K562 (cell line): ENCODE measurements around the gene BRAF. TPM values are rescaled to one million over a fixed set of nuclear protein-coding genes. Genes with fewer than 3 reads are reported as not detected.

Experiments
- ATAC-seq: fragments of 200-7000 bp; cut with Tn5 transposase; 3 replicates; pipeline ENCODE4 v1.9.1; 2020; ENCODE audit warnings: moderate library complexity
- Bru-seq: library from RNA; stranded (reverse); fragments of 400-500 nt; gene quantifications from one replicate; lab custom pipeline; 2021; lab: Mats Ljungman, UMichigan
- BruChase-seq, 2 experiments: library from RNA; stranded (reverse); fragments of 400-500 nt; gene quantifications; one replicate each; lab custom pipeline; 2021; lab: Mats Ljungman, UMichigan
- BruUV-seq: library from RNA; stranded (reverse); fragments of 400-500 nt; replicated peaks from 2 replicates; lab custom pipeline; 2021; lab: Mats Ljungman, UMichigan
- CTCF ChIA-PET: fragments of 300-600 bp; formaldehyde crosslinking; extraction: SDS; loops from one replicate; lab custom pipeline; 2021; ENCODE audit warnings: low intra/inter-chr PET ratio; lab: Yijun Ruan, JAX
- POLR2A ChIA-PET: fragments of 300-600, 350-650 bp; sonication (Branson Sonifier 250); formaldehyde crosslinking; extraction: SDS; loops from one replicate; lab custom pipeline; 2021; ENCODE audit warnings: antibody characterized with exemption, inconsistent platforms; lab: Yijun Ruan, JAX
- DNase-seq, 4 experiments: peaks; one replicate each; pipeline versions ENCODE4 v3.0.0 to v3.0.0-alpha.2; 2011 to 2018; ENCODE audit warnings: low spot score in 3 of 4, mixed read lengths in 3 of 4; ENCODE audit errors: extremely low read depth in 1 of 4
- FAIRE-seq: peaks from 2 replicates; lab custom pipeline; 2011; peaks lifted over from hg19 to GRCh38; lab: Jason Lieb, UNC
- H2AFZ ChIP-seq: 2 replicates; pipeline ENCODE4 v1.6.0; 2011; ENCODE audit warnings: low read depth, low read length, control low read depth, inconsistent platforms
- H3K27ac ChIP-seq: fragments of 200-600 bp; 3 replicates; pipeline ENCODE4 v1.8.0; 2011; ENCODE audit warnings: low read depth, mild to moderate bottlenecking, control low read depth, inconsistent platforms, low read length, moderate library complexity, mixed read lengths; ENCODE audit errors: extremely low read depth
- H3K27me3 ChIP-seq, 2 experiments: fragments of 300-600 bp in 1 of 2; 2 replicates in 1 of 2; 3 replicates in 1 of 2; pipeline versions ENCODE4 v1.6.0 to v1.8.0; 2011; ENCODE audit warnings: inconsistent platforms in 2 of 2, low read length in 2 of 2, mild to moderate bottlenecking in 1 of 2, mixed read lengths in 1 of 2, moderate library complexity in 1 of 2; ENCODE audit not compliant: control insufficient read depth in 2 of 2, insufficient read depth in 2 of 2
- H3K36me3 ChIP-seq: fragments of 300-600 bp; 3 replicates; pipeline ENCODE4 v1.8.0; 2011; ENCODE audit warnings: mild to moderate bottlenecking, low read length, inconsistent platforms; ENCODE audit not compliant: control insufficient read depth, insufficient read depth
- H3K4me1 ChIP-seq, 2 experiments: fragments of 200-600 bp in 1 of 2; replicated peaks in 1 of 2; 2 replicates in 1 of 2; 3 replicates in 1 of 2; pipeline versions ENCODE4 v1.5.1 to v1.8.0; 2011; ENCODE audit warnings: inconsistent platforms in 2 of 2, low read length in 2 of 2, mild to moderate bottlenecking in 1 of 2, mixed read lengths in 1 of 2, moderate library complexity in 1 of 2; ENCODE audit not compliant: control insufficient read depth in 2 of 2, insufficient read depth in 2 of 2
- H3K4me2 ChIP-seq: 2 replicates; pipeline ENCODE4 v1.6.1; 2011; ENCODE audit warnings: low read length, control low read depth, inconsistent platforms, mixed read lengths; ENCODE audit not compliant: insufficient read depth
- H3K4me3 ChIP-seq: fragments of 200-600 bp; sonication (generic), shearing (Covaris generic); 2 replicates; pipeline ENCODE4 v1.5.1; 2016; ENCODE audit warnings: control low read depth, inconsistent platforms
- H3K79me2 ChIP-seq: fragments of 200-600 bp; 3 replicates; pipeline ENCODE4 v1.8.0; 2011; ENCODE audit warnings: low read length, inconsistent platforms; ENCODE audit not compliant: control insufficient read depth, insufficient read depth
- H3K9ac ChIP-seq, 2 experiments: 2 replicates each; pipeline versions ENCODE4 v1.6.0 to v1.6.1; 2011; ENCODE audit warnings: low read depth in 2 of 2, low read length in 2 of 2, control low read depth in 1 of 2, inconsistent platforms in 1 of 2, mild to moderate bottlenecking in 1 of 2, mixed read lengths in 1 of 2; ENCODE audit not compliant: insufficient read depth in 1 of 2
- H3K9me1 ChIP-seq: one replicate; pipeline ENCODE4 v1.6.0; 2011; ENCODE audit warnings: inconsistent platforms, mild to moderate bottlenecking, low read length, moderate library complexity; ENCODE audit not compliant: control insufficient read depth, insufficient read depth
- H3K9me3 ChIP-seq: replicated peaks from 2 replicates; pipeline ENCODE4 v1.5.1; 2011; ENCODE audit warnings: low read depth, low read length, inconsistent platforms; ENCODE audit not compliant: control insufficient read depth, insufficient read depth
- H4K20me1 ChIP-seq: replicated peaks from 2 replicates; pipeline ENCODE4 v1.6.1; 2011; ENCODE audit warnings: low read length, inconsistent platforms, mixed read lengths; ENCODE audit not compliant: control insufficient read depth, insufficient read depth
- ARID1B ChIP-seq: fragments of 450-650 bp; IDR thresholded peaks from 2 replicates; pipeline ENCODE4 v1.6.1; 2016; ENCODE audit warnings: antibody characterized with exemption, mild to moderate bottlenecking, inconsistent platforms
- BRD9 ChIP-seq: fragments of 450-650 bp; IDR thresholded peaks from 2 replicates; pipeline ENCODE4 v1.6.1; 2018; ENCODE audit warnings: low read depth; ENCODE audit not compliant: partially characterized antibody
- KDM5B ChIP-seq: fragments of 200-600 bp; sonication (generic); IDR thresholded peaks from 2 replicates; pipeline ENCODE4 v1.6.1; 2012; ENCODE audit warnings: low read depth, mild to moderate bottlenecking, moderate library complexity, low read length, control low read depth, inconsistent platforms; ENCODE audit not compliant: insufficient replicate concordance
- MLLT1 ChIP-seq, 2 experiments: fragments of 450-650 bp; IDR thresholded peaks; 2 replicates each; pipeline ENCODE4 v1.6.1; 2016
- TBP ChIP-seq: optimal IDR thresholded peaks from 2 replicates; pipeline ENCODE3; 2011; ENCODE audit warnings: low read depth, low read length, improper control_type of control experiment
- ZBTB2 ChIP-seq: fragments of 450-650 bp; IDR thresholded peaks from 2 replicates; pipeline ENCODE4 v1.6.1; 2016; ENCODE audit warnings: antibody characterized with exemption
- WGBS: fragments of 100-300 bp; shearing (Covaris generic); methylation state at CpG from one replicate; pipeline ENCODE4 v1.1.6; 2016; ENCODE audit warnings: low coverage, mixed read lengths; ENCODE audit not compliant: insufficient coverage; ENCODE audit errors: missing lambda C conversion rate; 5-methylcytosine and 5-hydroxymethylcytosine counted together
- in situ Hi-C: fragments of 300-500 bp; cut with MboI; formaldehyde crosslinking; loops from 4 replicates; pipeline ENCODE4 v1.15.0; 2018; ENCODE audit warnings: inconsistent platforms, mixed read lengths
- intact Hi-C: fragments of 100-400 bp; cut with micrococcal nuclease; formaldehyde crosslinking; loops from 2 replicates; pipeline ENCODE4 v1.14.2; 2022
- long read RNA-seq, 3 experiments: library from polyadenylated mRNA in 2 of 3; library from RNA in 1 of 3; unstranded in 2 of 3; stranded (forward) in 1 of 3; transcript quantifications; one replicate each; pipeline ENCODE4 v2.0.0, GENCODE V29; 2019 to 2022
- polyA minus RNA-seq, 3 experiments: library from RNA; depleted of rRNA, polyadenylated mRNA; stranded (reverse); fragments of >200 nt; gene quantifications; 2 replicates each; pipeline ENCODE4 v1.2.3, GENCODE V29; 2011
- polyA plus RNA-seq, 8 experiments: library from polyadenylated mRNA; depleted of rRNA in 4 of 8; stranded (reverse) in 5 of 8; unstranded in 3 of 8; fragments of >200 nt; fragmentation: Nextera tagmentation in 2 of 8; fragmentation: Illumina TruSeq in 1 of 8; extraction: Ambion mirVana in 2 of 8; extraction: Trizol in 1 of 8; gene quantifications; 2 replicates each; pipeline versions ENCODE4 v1.2.1 to v1.2.3, GENCODE V29; 2011 to 2014; ENCODE audit warnings: inconsistent platforms in 1 of 8, missing spikeins in 1 of 8
- total RNA-seq, 7 experiments: library from RNA; depleted of rRNA in 6 of 7; stranded (reverse); fragments of >200 nt in 6 of 7; fragmentation: Illumina TruSeq in 2 of 7; extraction: Trizol in 2 of 7; gene quantifications; 2 replicates each; pipeline versions ENCODE4 v1.2.1 to v1.2.3, GENCODE V29; 2011 to 2021; ENCODE audit warnings: low replicate concordance in 1 of 7

BRAF gene
- total RNA-seq (2011; cell fraction: chromatin; rRNA removed; ENCODE audit: low replicate concordance), result 127 and 304 TPM in 2 replicates
- total RNA-seq (2011; cell fraction: nucleolus; rRNA removed), result 36.5 and 52.8 TPM in 2 replicates
- 111 and 199 TPM in 2 replicates for total RNA-seq (2011; cell fraction: nucleoplasm; rRNA removed)
- total RNA-seq (2014; rRNA removed) (16.4 and 17.4 TPM in 2 replicates), total RNA-seq (2014; rRNA removed; fragmentation: Illumina TruSeq; extraction: Trizol) (38.3 and 42.7 TPM in 2 replicates), total RNA-seq (2015; rRNA removed; fragmentation: Illumina TruSeq; extraction: Trizol) (32.5 and 37.8 TPM in 2 replicates), total RNA-seq (2021) (33.4 and 34.1 TPM in 2 replicates), polyA plus RNA-seq (2011; rRNA removed) (37.2 and 38.5 TPM in 2 replicates), polyA plus RNA-seq (2014; fragmentation: Illumina TruSeq; extraction: Trizol) (21.9 and 24.1 TPM in 2 replicates), polyA plus RNA-seq (2014; fragmentation: Nextera tagmentation; extraction: Ambion mirVana) (1 to 10 TPM; 3.6 to 6.6 TPM), polyA plus RNA-seq (2014; rRNA removed) (14.0 and 15.1 TPM in 2 replicates), polyA minus RNA-seq (2011; rRNA and poly(A)+ RNA removed) (138 and 189 TPM in 2 replicates), Bru-seq, nascent RNA (percentile 87 among the genes with signal in this experiment), BruChase-seq, experiment 1, labeled RNA remaining after a 2-hour chase (percentile 92 among the genes with signal in this experiment), BruChase-seq, experiment 2, labeled RNA remaining after a 6-hour chase (percentile 89 among the genes with signal in this experiment)
- polyA plus RNA-seq (2011; cell fraction: cytosol; rRNA removed), result 12.1 and 24.8 TPM in 2 replicates
- 34.7 and 51.3 TPM in 2 replicates for polyA plus RNA-seq (2011; cell fraction: nucleus; rRNA removed)
- 15.7 and 20.2 TPM in 2 replicates for polyA plus RNA-seq (2012)
- polyA minus RNA-seq (2011; cell fraction: cytosol; rRNA and poly(A)+ RNA removed), result 46.0 and 52.5 TPM in 2 replicates
- 63.0 and 111 TPM in 2 replicates for polyA minus RNA-seq (2011; cell fraction: nucleus; rRNA and poly(A)+ RNA removed)
- long read RNA-seq, experiment 1, full-length matches to known transcripts, result 12 of 43 reads
- long read RNA-seq, experiment 1, partial matches to known transcripts, result 9 of 43 reads
- long read RNA-seq, experiment 1, other reads (novel, unspliced or antisense), result 22 of 43 reads
- long read RNA-seq, experiment 2, full-length matches to known transcripts, result 5 of 13 reads
- long read RNA-seq, experiment 2, partial matches to known transcripts, result 0 of 13 reads
- long read RNA-seq, experiment 2, other reads (novel, unspliced or antisense), result 8 of 13 reads
- long read RNA-seq, experiment 3, full-length matches to known transcripts, result 2 of 7 reads
- long read RNA-seq, experiment 3, partial matches to known transcripts, result 2 of 7 reads
- long read RNA-seq, experiment 3, other reads (novel, unspliced or antisense), result 3 of 7 reads

GRCh38 chr7:140924821-140925421, at the start of gene BRAF:
Gene BRAF, minus strand, starts transcription at chr7:140924929. Its CDS starts 226 bp downstream, at chr7:140924703.
- CTCF ChIA-PET, result no interaction called here
- Histone ChIP-seq H3K9me1 (no peaks in the 10 kb centered on the region), H3K4me3 (peak within 1 kb of the TSS; percentile 91), H3K9ac (peak within 1 kb of the TSS; percentile 91 to 98), H3K4me1 (peaks cover 0 to 3% of the 10 kb centered on the region in 2 experiments; a peak in 2 of 5 replicates), H3K27me3 (no peaks in the 10 kb centered on the region), H3K36me3 (0 out of 3 replicates have a peak, but pooled peaks cover 3% of the 10 kb centered on the region), H4K20me1 (peaks cover 11% of the 10 kb centered on the region), H3K4me2 (peak within 1 kb of the TSS; percentile 95), H2AFZ (peak within 1 kb of the TSS; percentile 100), H3K27ac (peak within 1 kb of the TSS; percentile 93), H3K9me3 (no peaks in the 10 kb centered on the region), H3K79me2 (peaks cover 46% of the 10 kb centered on the region)
- intact Hi-C loops (loop anchor here (5.0 to 10.0 kb wide), 2 partner anchors 87 to 230 kb away; partner anchors contain the start of genes MRPS33 and NDUFB2), in situ Hi-C loops (no loop called here)
- peak; percentile 83 for FAIRE-seq
- DNase-seq, result peak; percentile 97 to 99 (median 98)
- 0% methylated on average over 23 of the region's 56 CpGs for WGBS
- POLR2A ChIA-PET, result interaction anchor here (0.6 to 2.7 kb wide), 5 partner anchors 8 to 250 kb away, joined by 3 to 13 read pairs (median 4); no protein-coding TSS in a partner anchor
- peak; percentile 65 for ATAC-seq
- no TSS peak for BruUV-seq
- peak; percentile 63 for TF ChIP-seq BRD9
- TF ChIP-seq TBP, result peak; percentile 76
- peak; percentile 72 for TF ChIP-seq ZBTB2
- TF ChIP-seq KDM5B, result peak; percentile 99
- TF ChIP-seq MLLT1 (IDR thresholded peaks at IDR 0.05), result peak; percentile 79 to 94
- TF ChIP-seq ARID1B, result peak; percentile 63
